ENCODE results near the gene GNAL. TPM values are rescaled to one million over a fixed set of nuclear protein-coding genes. Genes with fewer than 3 reads are reported as not detected.

The GNAL gene
- total and polyA plus RNA-seq, 7 donors = 0.46 to 25.1 (median 13.2) TPM

GRCh38 chr18:11871501-11871900 lies 182.4 kb downstream of the GNAL start:
- TF ChIP-seq POLR2AphosphoS5 (IDR thresholded peaks at IDR 0.05) = no peak
- no peak for TF ChIP-seq CTCF (IDR thresholded peaks at IDR 0.05)
- intact Hi-C loops (cut with DNase I) = no loop called here
- Histone ChIP-seq H3K4me3 (no peak overlapping the region), H3K4me1 (no peaks in the 10 kb centered on the region), H3K27ac (no peak overlapping the region), H3K36me3 (peaks cover 0 to 24% (median 0%) of the 10 kb centered on the region in 4 donors), H3K9me3 (no peaks in the 10 kb centered on the region), H3K27me3 (no peaks in the 10 kb centered on the region)
- 48 to 64% methylated on average over 5 of the region's 5 CpGs for WGBS, 2 donors
- DNase-seq = no peak

- Histone ChIP-seq H3K27me3 (no peaks in the 10 kb centered on the region), H3K36me3 (peaks cover 0 to 31% (median 0%) of the 10 kb centered on the region in 4 donors), H3K4me1 (no peaks in the 10 kb centered on the region), H3K27ac (no peak overlapping the region), H3K4me3 (no peak overlapping the region), H3K9me3 (no peaks in the 10 kb centered on the region)
- peak in 1 of 4 experiments; percentile 14 for TF ChIP-seq CTCF (IDR thresholded peaks at IDR 0.05)
- no peak for TF ChIP-seq POLR2A (IDR thresholded peaks at IDR 0.05)
- intact Hi-C loops (cut with DNase I) = no loop called here
- DNase-seq = no peak
- 62 to 78% methylated on average over 13 of the region's 13 CpGs for WGBS, 2 donors
These were observed 183.5 kb downstream of the GNAL start for GRCh38 chr18:11872479-11873136.

DNA sequence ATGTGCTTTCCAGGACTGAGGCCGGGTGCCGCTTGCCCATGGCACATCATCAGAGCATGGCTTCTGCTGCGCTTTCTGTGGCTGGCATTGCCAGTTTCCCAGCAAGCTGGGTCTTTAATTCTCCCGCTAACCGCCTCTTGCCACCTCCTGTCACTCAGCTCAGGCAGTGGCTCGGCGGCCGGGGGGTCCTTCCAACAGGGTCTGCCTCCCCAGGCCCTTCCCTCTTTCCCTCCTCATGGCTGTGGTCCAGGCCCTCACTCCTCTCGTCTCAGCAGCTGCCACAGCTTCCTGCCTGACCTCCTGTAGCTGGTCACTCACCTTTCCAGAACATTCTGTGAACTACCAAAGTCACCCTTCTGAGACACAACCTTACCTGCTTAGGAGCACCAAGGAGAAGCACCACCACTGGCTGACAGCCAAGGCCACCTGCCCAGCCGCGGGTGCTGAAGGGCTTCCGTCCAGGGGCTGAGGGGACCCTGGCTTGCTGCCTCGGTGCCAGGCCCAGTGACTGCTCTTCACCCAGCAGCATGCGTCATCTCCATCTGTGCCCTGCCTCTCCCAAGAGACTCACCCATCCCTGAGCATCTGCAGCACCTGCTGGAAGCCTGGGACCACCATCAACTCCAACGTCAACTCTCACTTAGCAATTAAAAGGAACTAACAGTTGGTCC lies 184.7 kb downstream of the GNAL start:
- no peak for TF ChIP-seq EP300 (IDR thresholded peaks at IDR 0.05)
- H3K4me1 ChIP-seq = no peaks in the 10 kb centered on the region
- no peak for DNase-seq
- no peak overlapping the region for H3K4me3 ChIP-seq
- intact Hi-C loops (cut with DNase I) = no loop called here
- peaks cover 0 to 32% (median 0%) of the 10 kb centered on the region in 4 donors for H3K36me3 ChIP-seq
- WGBS, 2 donors = 82 to 86% methylated on average over 15 of the region's 15 CpGs
- H3K9me3 ChIP-seq = no peaks in the 10 kb centered on the region
- H3K27me3 ChIP-seq = no peaks in the 10 kb centered on the region
- H3K27ac ChIP-seq = no peak overlapping the region

GRCh38 chr18:11874676-11875075 lies 185.6 kb downstream of the GNAL start:
- Histone ChIP-seq H3K4me3 (no peak overlapping the region), H3K36me3 (peaks cover 0 to 31% (median 0%) of the 10 kb centered on the region in 4 donors), H3K4me1 (no peaks in the 10 kb centered on the region), H3K27me3 (no peaks in the 10 kb centered on the region), H3K27ac (no peak overlapping the region), H3K9me3 (no peaks in the 10 kb centered on the region)
- intact Hi-C loops (cut with DNase I) = no loop called here
- no peak for TF ChIP-seq CTCF (IDR thresholded peaks at IDR 0.05)
- no peak for TF ChIP-seq POLR2AphosphoS5 (IDR thresholded peaks at IDR 0.05)
- TF ChIP-seq POLR2A (IDR thresholded peaks at IDR 0.05) = no peak
- DNase-seq = no peak
- 86 to 90% methylated on average over 8 of the region's 8 CpGs for WGBS, 2 donors

GRCh38 chr18:11877497-11878135 lies 188.6 kb downstream of the GNAL start:
- H3K36me3 ChIP-seq = peaks cover 0 to 48% (median 0%) of the 10 kb centered on the region in 4 donors
- DNase-seq = no peak
- no peaks in the 10 kb centered on the region for H3K9me3 ChIP-seq
- no peak overlapping the region for H3K27ac ChIP-seq
- 93 to 95% methylated on average over 10 of the region's 10 CpGs for WGBS, 2 donors
- TF ChIP-seq EP300 (IDR thresholded peaks at IDR 0.05) (no peak), CTCF (IDR thresholded peaks at IDR 0.05) (no peak), POLR2A (IDR thresholded peaks at IDR 0.05) (no peak), POLR2AphosphoS5 (IDR thresholded peaks at IDR 0.05) (no peak)
- intact Hi-C loops (cut with DNase I) = no loop called here
- H3K4me1 ChIP-seq = no peaks in the 10 kb centered on the region
- H3K27me3 ChIP-seq = no peaks in the 10 kb centered on the region
- H3K4me3 ChIP-seq = no peak overlapping the region

Data from sigmoid colon (tissue), 7 donors.